ENCODE measurements around the gene PPM1L. TPM values are rescaled to one million over a fixed set of nuclear protein-coding genes. Genes with fewer than 3 reads are reported as not detected.
A peak's percentile ranks its signal among the peaks of the same experiment; 100 is the strongest.

The PPM1L gene
- total RNA-seq, 1 donor from 2014 or later, result 79.5 TPM

GRCh38 chr3:160929595-160929994 lies 173.6 kb downstream of the PPM1L start:
- DNase-seq (ENCODE audit: low spot score), result no peak

- DNase-seq (ENCODE audit: low spot score), result no peak
Observed at GRCh38 chr3:160931474-160931873, 175.4 kb downstream of the PPM1L start.

- DNase-seq (ENCODE audit: low spot score), result no peak
Observed at GRCh38 chr3:160935413-160936095, 179.5 kb downstream of the PPM1L start.

- peak; percentile 86 for DNase-seq (ENCODE audit: low spot score)
Observed at GRCh38 chr3:160941885-160942494, 186.0 kb downstream of the PPM1L start.

- DNase-seq (ENCODE audit: low spot score), result no peak
Observed at GRCh38 chr3:160943996-160944395, 188.0 kb downstream of the PPM1L start.

- DNase-seq (ENCODE audit: low spot score), result peak; percentile 17
Observed at GRCh38 chr3:160945336-160945735, 189.3 kb downstream of the PPM1L start.

GRCh38 chr3:160948273-160948672 lies 192.2 kb downstream of the PPM1L start:
- peak; percentile 72 for DNase-seq (ENCODE audit: low spot score)

- DNase-seq (ENCODE audit: low spot score), result no peak
Observed at GRCh38 chr3:160949460-160949859, 193.4 kb downstream of the PPM1L start.

GRCh38 chr3:160950542-160950941 lies 194.5 kb downstream of the PPM1L start:
- no peak for DNase-seq (ENCODE audit: low spot score)

GRCh38 chr3:160950954-160951353 lies 194.9 kb downstream of the PPM1L start:
- no peak for DNase-seq (ENCODE audit: low spot score)

GRCh38 chr3:160951642-160952487 lies 195.8 kb downstream of the PPM1L start:
- no peak for DNase-seq (ENCODE audit: low spot score)

GRCh38 chr3:160953686-160954085 lies 197.7 kb downstream of the PPM1L start:
- no peak for DNase-seq (ENCODE audit: low spot score)

GRCh38 chr3:160956785-160957184 lies 200.8 kb downstream of the PPM1L start:
- no peak for DNase-seq (ENCODE audit: low spot score)

GRCh38 chr3:160960568-160960967 lies 204.5 kb downstream of the PPM1L start:
- DNase-seq (ENCODE audit: low spot score), result no peak

GRCh38 chr3:160963949-160964348 lies 207.9 kb downstream of the PPM1L start:
- no peak for DNase-seq (ENCODE audit: low spot score)

- DNase-seq (ENCODE audit: low spot score), result no peak
Observed at GRCh38 chr3:160968761-160969160, 212.7 kb downstream of the PPM1L start.

- no peak for DNase-seq (ENCODE audit: low spot score)
Observed at GRCh38 chr3:160973067-160973809, 217.2 kb downstream of the PPM1L start.

GRCh38 chr3:160977773-160978172 lies 221.7 kb downstream of the PPM1L start:
- DNase-seq (ENCODE audit: low spot score), result no peak

GRCh38 chr3:160980740-160981139 lies 224.7 kb downstream of the PPM1L start:
- no peak for DNase-seq (ENCODE audit: low spot score)

GRCh38 chr3:160981217-160981938 lies 225.3 kb downstream of the PPM1L start:
- DNase-seq (ENCODE audit: low spot score), result peak; percentile 21

- DNase-seq (ENCODE audit: low spot score), result no peak
Observed at GRCh38 chr3:160982491-160982890, 226.5 kb downstream of the PPM1L start.

All from mucosa of gallbladder (tissue), 1 donor.